H9 (cell line): ENCODE data around the gene THAP2. TPM values are rescaled to one million over a fixed set of nuclear protein-coding genes. Genes with fewer than 3 reads are reported as not detected.

Source experiments
- DNase-seq: peaks from one replicate; pipeline ENCODE4 v3.0.0-alpha.2; 2017
- H2AFZ ChIP-seq: one replicate; pipeline ENCODE4 v1.6.1; 2013; ENCODE audit warnings: mild to moderate bottlenecking, low read length, control low read depth, moderate library complexity
- H2AK5ac ChIP-seq: 2 replicates; pipeline ENCODE4 v1.6.1; 2013; ENCODE audit warnings: low read length, control low read depth, mixed read lengths; ENCODE audit not compliant: insufficient read length
- H2BK120ac ChIP-seq: one replicate; pipeline ENCODE4 v1.6.1; 2013; ENCODE audit warnings: low read depth, mild to moderate bottlenecking, low read length, control low read depth, inconsistent platforms; ENCODE audit not compliant: poor library complexity, severe bottlenecking
- H2BK12ac ChIP-seq: 2 replicates; pipeline ENCODE4 v1.6.1; 2013; ENCODE audit warnings: low read length, control low read depth, mixed read lengths, low read depth; ENCODE audit not compliant: insufficient read length
- H2BK15ac ChIP-seq: 2 replicates; pipeline ENCODE4 v1.6.1; 2013; ENCODE audit warnings: low read depth, low read length, control low read depth
- H2BK20ac ChIP-seq: one replicate; pipeline ENCODE4 v1.6.1; 2013; ENCODE audit warnings: low read depth, mild to moderate bottlenecking, low read length, control low read depth, inconsistent platforms; ENCODE audit not compliant: poor library complexity, severe bottlenecking
- H2BK5ac ChIP-seq: 2 replicates; pipeline ENCODE4 v1.6.1; 2013; ENCODE audit warnings: low read length, control low read depth, mixed read lengths; ENCODE audit not compliant: insufficient read length
- H3K14ac ChIP-seq: 2 replicates; pipeline ENCODE4 v1.6.1; 2013; ENCODE audit warnings: low read length, control low read depth; ENCODE audit not compliant: insufficient read depth
- H3K18ac ChIP-seq: 2 replicates; pipeline ENCODE4 v1.6.1; 2013; ENCODE audit warnings: low read depth, mild to moderate bottlenecking, mixed read lengths, low read length, control low read depth; ENCODE audit not compliant: insufficient read length
- H3K23ac ChIP-seq: 2 replicates; pipeline ENCODE4 v1.6.1; 2013; ENCODE audit warnings: low read length, control low read depth, mixed read lengths, low read depth; ENCODE audit not compliant: insufficient read length
- H3K23me2 ChIP-seq: 2 replicates; pipeline ENCODE4 v1.6.1; 2013; ENCODE audit warnings: low read depth, mild to moderate bottlenecking, mixed read lengths, low read length, control low read depth; ENCODE audit not compliant: insufficient read length, poor library complexity, severe bottlenecking
- H3K27ac ChIP-seq: 2 replicates; pipeline ENCODE4 v1.5.1; 2013; ENCODE audit warnings: low read length, control low read depth, mixed read lengths, low read depth; ENCODE audit not compliant: insufficient read length
- H3K27me3 ChIP-seq: 2 replicates; pipeline ENCODE4 v1.6.1; 2013; ENCODE audit warnings: low read length, control low read depth, inconsistent platforms; ENCODE audit not compliant: insufficient read depth
- H3K4ac ChIP-seq: 2 replicates; pipeline ENCODE4 v1.6.1; 2013; ENCODE audit warnings: low read depth, mild to moderate bottlenecking, control low read depth, inconsistent platforms, low read length, moderate library complexity
- H3K4me1 ChIP-seq: 2 replicates; pipeline ENCODE4 v1.6.1; 2013; ENCODE audit warnings: low read length, control low read depth, inconsistent platforms; ENCODE audit not compliant: insufficient read depth
- H3K4me2 ChIP-seq: 2 replicates; pipeline ENCODE4 v1.6.1; 2013; ENCODE audit warnings: low read length, control low read depth, mixed read lengths; ENCODE audit not compliant: insufficient read length, insufficient read depth
- H3K56ac ChIP-seq: 2 replicates; pipeline ENCODE4 v1.6.1; 2013; ENCODE audit warnings: low read depth, mild to moderate bottlenecking, mixed read lengths, low read length, control low read depth; ENCODE audit not compliant: insufficient read length
- H3K79me1 ChIP-seq: 2 replicates; pipeline ENCODE4 v1.6.1; 2013; ENCODE audit warnings: low read depth, mild to moderate bottlenecking, moderate library complexity, low read length, control low read depth, inconsistent platforms; ENCODE audit not compliant: insufficient read depth, poor library complexity, severe bottlenecking
- H3K79me2 ChIP-seq: 2 replicates; pipeline ENCODE4 v1.6.1; 2013; ENCODE audit warnings: low read length, control low read depth, inconsistent platforms; ENCODE audit not compliant: insufficient read depth
- H3K9ac ChIP-seq: 2 replicates; pipeline ENCODE4 v1.6.1; 2013; ENCODE audit warnings: low read length, control low read depth, mixed read lengths; ENCODE audit not compliant: insufficient read length; ENCODE audit errors: extremely low read depth
- H3K9me3 ChIP-seq: one replicate; pipeline ENCODE4 v1.6.1; 2013; ENCODE audit warnings: low read depth, low read length, inconsistent platforms; ENCODE audit not compliant: control insufficient read depth
- H3T11ph ChIP-seq: one replicate; pipeline ENCODE4 v1.6.1; 2013; ENCODE audit warnings: mild to moderate bottlenecking, low read length, control low read depth, inconsistent platforms
- H4K20me1 ChIP-seq: one replicate; pipeline ENCODE4 v1.6.1; 2013; ENCODE audit not compliant: control insufficient read depth, insufficient read length, insufficient read depth
- H4K5ac ChIP-seq: 2 replicates; pipeline ENCODE4 v1.6.1; 2013; ENCODE audit warnings: low read depth, mild to moderate bottlenecking, mixed read lengths, low read length, control low read depth; ENCODE audit not compliant: insufficient read length
- H4K8ac ChIP-seq: replicated peaks from 2 replicates; pipeline ENCODE4 v1.6.1; 2013; ENCODE audit warnings: low read length, control low read depth, mixed read lengths, low read depth; ENCODE audit not compliant: insufficient read length
- H4K91ac ChIP-seq: 2 replicates; pipeline ENCODE4 v1.6.1; 2013; ENCODE audit warnings: low read depth, mild to moderate bottlenecking, moderate library complexity, mixed read lengths, low read length, control low read depth; ENCODE audit not compliant: insufficient read length
- H3K27ac Mint-ChIP-seq, 3 experiments: 2 replicates in 2 of 3; 3 replicates in 1 of 3; pipeline ENCODE4 v1.8.0; 2020 to 2021; ENCODE audit warnings: mixed read lengths in 3 of 3, mild to moderate bottlenecking in 1 of 3, moderate library complexity in 1 of 3
- H3K27me3 Mint-ChIP-seq: 2 replicates; pipeline ENCODE4 v1.8.0; 2021; ENCODE audit warnings: low read depth, mild to moderate bottlenecking, moderate library complexity, mixed read lengths
- H3K36me3 Mint-ChIP-seq, 3 experiments: 2 replicates in 2 of 3; 3 replicates in 1 of 3; pipeline ENCODE4 v1.8.0; 2020 to 2021; ENCODE audit warnings: low read depth in 3 of 3, mixed read lengths in 3 of 3; ENCODE audit not compliant: insufficient read depth in 1 of 3
- H3K4me1 Mint-ChIP-seq, 2 experiments: 2 replicates each; pipeline ENCODE4 v1.8.0; 2020; ENCODE audit warnings: mixed read lengths in 2 of 2
- H3K4me3 Mint-ChIP-seq, 2 experiments: 2 replicates in 1 of 2; 3 replicates in 1 of 2; pipeline ENCODE4 v1.8.0; 2020 to 2021; ENCODE audit warnings: mild to moderate bottlenecking in 2 of 2, mixed read lengths in 2 of 2, moderate library complexity in 1 of 2
- H3K9me3 Mint-ChIP-seq, 2 experiments: 2 replicates in 1 of 2; 3 replicates in 1 of 2; pipeline ENCODE4 v1.8.0; 2020; ENCODE audit warnings: mild to moderate bottlenecking in 2 of 2, mixed read lengths in 2 of 2, moderate library complexity in 1 of 2
- WGBS: extraction: QIAGEN DNeasy Blood & Tissue Kit; methylation state at CpG from one replicate; pipeline ENCODE4 v1.1.7; 2013; ENCODE audit warnings: missing lambda C conversion rate, low lambda C conversion rate, mixed read lengths; ENCODE audit not compliant: insufficient read length; ENCODE audit errors: extremely low coverage; 5-methylcytosine and 5-hydroxymethylcytosine counted together
- total RNA-seq: library from RNA; stranded (reverse); gene quantifications from 2 replicates; pipeline ENCODE4 v1.2.1, GENCODE V29; 2021
- TF ChIP-seq, protein P1 (sequence below): fragments of 200-600 bp; sonication (generic); conservative IDR thresholded peaks from 3 replicates; pipeline ENCODE4 v1.8.0; 2021; ENCODE audit warnings: antibody characterized with exemption, mild to moderate bottlenecking

THAP2 gene
- total RNA-seq, 1 experiment from 2014 or later: 3.7 TPM

DNA sequence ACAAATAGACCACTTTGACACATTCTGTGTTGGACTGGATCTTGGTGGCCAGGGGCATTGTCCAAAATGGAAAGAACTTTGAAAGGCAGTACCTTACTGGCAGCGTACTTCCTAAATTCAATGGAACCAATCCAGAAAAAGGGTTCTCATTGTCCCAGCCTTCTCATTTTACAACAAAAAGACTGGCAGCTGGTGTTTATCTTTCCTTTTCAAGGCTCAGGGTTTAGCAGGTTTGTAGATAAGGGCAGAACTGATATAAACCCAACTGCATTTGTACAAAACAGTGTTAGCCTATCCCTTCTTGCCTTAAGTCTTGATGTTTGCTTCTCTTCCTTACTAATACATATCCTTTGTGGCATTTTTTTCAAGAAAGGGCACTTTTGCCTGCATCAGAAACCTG is 7.7 kb downstream of the THAP2 start:
- H3K23me2 ChIP-seq: no peaks in the 10 kb centered on the region
- H3K4ac ChIP-seq: no peak overlapping the region
- no peaks in the 10 kb centered on the region for H3K79me2 ChIP-seq
- no CpG with 5 or more reads among the region's 1 CpG for WGBS
- H3K14ac ChIP-seq: no peak overlapping the region
- H2BK15ac ChIP-seq: no peak overlapping the region
- no peak overlapping the region for H3K18ac ChIP-seq
- peaks cover 0 to 5% (median 2%) of the 10 kb centered on the region in 3 experiments; a peak in 4 of 7 replicates for H3K36me3 Mint-ChIP-seq
- no peak overlapping the region for H3K27ac ChIP-seq
- no peak overlapping the region for H2AFZ ChIP-seq
- H3K23ac ChIP-seq: no peak overlapping the region
- peaks cover 3 to 7% of the 10 kb centered on the region in 2 experiments; a peak in 3 of 4 replicates for H3K4me1 Mint-ChIP-seq
- H3K4me1 ChIP-seq: no peaks in the 10 kb centered on the region
- DNase-seq: no peak
- H4K91ac ChIP-seq: no peak overlapping the region
- no peak overlapping the region for H3T11ph ChIP-seq
- no peak overlapping the region for H4K5ac ChIP-seq
- no peak overlapping the region for H3K56ac ChIP-seq
- no peak overlapping the region for H2BK20ac ChIP-seq
- H3K9me3 ChIP-seq: no peaks in the 10 kb centered on the region
- no peaks in the 10 kb centered on the region for H3K9me3 Mint-ChIP-seq
- H3K27ac Mint-ChIP-seq: 0 out of 7 replicates have a peak overlapping the region, but pooled peaks of 1 of the 3 experiments have one; percentile 54
- no peaks in the 10 kb centered on the region for H3K79me1 ChIP-seq
- H2BK12ac ChIP-seq: no peak overlapping the region
- no peaks in the 10 kb centered on the region for H3K27me3 Mint-ChIP-seq
- no peak overlapping the region for H2BK120ac ChIP-seq
- H3K27me3 ChIP-seq: no peaks in the 10 kb centered on the region
- TF ChIP-seq, protein P1, sequence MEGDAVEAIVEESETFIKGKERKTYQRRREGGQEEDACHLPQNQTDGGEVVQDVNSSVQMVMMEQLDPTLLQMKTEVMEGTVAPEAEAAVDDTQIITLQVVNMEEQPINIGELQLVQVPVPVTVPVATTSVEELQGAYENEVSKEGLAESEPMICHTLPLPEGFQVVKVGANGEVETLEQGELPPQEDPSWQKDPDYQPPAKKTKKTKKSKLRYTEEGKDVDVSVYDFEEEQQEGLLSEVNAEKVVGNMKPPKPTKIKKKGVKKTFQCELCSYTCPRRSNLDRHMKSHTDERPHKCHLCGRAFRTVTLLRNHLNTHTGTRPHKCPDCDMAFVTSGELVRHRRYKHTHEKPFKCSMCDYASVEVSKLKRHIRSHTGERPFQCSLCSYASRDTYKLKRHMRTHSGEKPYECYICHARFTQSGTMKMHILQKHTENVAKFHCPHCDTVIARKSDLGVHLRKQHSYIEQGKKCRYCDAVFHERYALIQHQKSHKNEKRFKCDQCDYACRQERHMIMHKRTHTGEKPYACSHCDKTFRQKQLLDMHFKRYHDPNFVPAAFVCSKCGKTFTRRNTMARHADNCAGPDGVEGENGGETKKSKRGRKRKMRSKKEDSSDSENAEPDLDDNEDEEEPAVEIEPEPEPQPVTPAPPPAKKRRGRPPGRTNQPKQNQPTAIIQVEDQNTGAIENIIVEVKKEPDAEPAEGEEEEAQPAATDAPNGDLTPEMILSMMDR: no peak
- H3K4me3 Mint-ChIP-seq: no peak overlapping the region
- H4K8ac ChIP-seq: no peak overlapping the region
- no peak overlapping the region for H3K9ac ChIP-seq
- no peaks in the 10 kb centered on the region for H4K20me1 ChIP-seq
- H2AK5ac ChIP-seq: no peak overlapping the region
- no peak overlapping the region for H3K4me2 ChIP-seq
- H2BK5ac ChIP-seq: no peak overlapping the region
